Sigmoid colon (tissue), 4 donors: ENCODE measurements around the gene PCNT.

Experiments used
- EP300 ChIP-seq, 4 donors: sonication (generic); formaldehyde crosslinking; IDR thresholded peaks; one replicate each; pipeline ENCODE4 v1.6.1; 2017; ENCODE audit warnings: antibody characterized with exemption in 4 of 4
- POLR2A ChIP-seq, 2 donors: fragments of 450-650 bp; IDR thresholded peaks; one replicate each; pipeline ENCODE4 v1.6.1; 2016; ENCODE audit warnings: antibody characterized with exemption in 2 of 2, mild to moderate bottlenecking in 2 of 2, moderate library complexity in 2 of 2
- TF ChIP-seq, protein P1 (sequence below), 4 experiments: fragments of 450-650 bp in 3 of 4; fragments of 200-600 bp in 1 of 4; IDR thresholded peaks; one replicate each; pipeline ENCODE4 v1.5.1; 2016 to 2019; ENCODE audit warnings: antibody characterized with exemption in 4 of 4, mild to moderate bottlenecking in 3 of 4, moderate library complexity in 2 of 4

GRCh38 chr21:46356005-46356338 is 32.0 kb downstream of the PCNT start:
- TF ChIP-seq, protein P1, sequence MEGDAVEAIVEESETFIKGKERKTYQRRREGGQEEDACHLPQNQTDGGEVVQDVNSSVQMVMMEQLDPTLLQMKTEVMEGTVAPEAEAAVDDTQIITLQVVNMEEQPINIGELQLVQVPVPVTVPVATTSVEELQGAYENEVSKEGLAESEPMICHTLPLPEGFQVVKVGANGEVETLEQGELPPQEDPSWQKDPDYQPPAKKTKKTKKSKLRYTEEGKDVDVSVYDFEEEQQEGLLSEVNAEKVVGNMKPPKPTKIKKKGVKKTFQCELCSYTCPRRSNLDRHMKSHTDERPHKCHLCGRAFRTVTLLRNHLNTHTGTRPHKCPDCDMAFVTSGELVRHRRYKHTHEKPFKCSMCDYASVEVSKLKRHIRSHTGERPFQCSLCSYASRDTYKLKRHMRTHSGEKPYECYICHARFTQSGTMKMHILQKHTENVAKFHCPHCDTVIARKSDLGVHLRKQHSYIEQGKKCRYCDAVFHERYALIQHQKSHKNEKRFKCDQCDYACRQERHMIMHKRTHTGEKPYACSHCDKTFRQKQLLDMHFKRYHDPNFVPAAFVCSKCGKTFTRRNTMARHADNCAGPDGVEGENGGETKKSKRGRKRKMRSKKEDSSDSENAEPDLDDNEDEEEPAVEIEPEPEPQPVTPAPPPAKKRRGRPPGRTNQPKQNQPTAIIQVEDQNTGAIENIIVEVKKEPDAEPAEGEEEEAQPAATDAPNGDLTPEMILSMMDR (IDR thresholded peaks at IDR 0.05) = no peak
- TF ChIP-seq EP300 (IDR thresholded peaks at IDR 0.05) (no peak), POLR2A (IDR thresholded peaks at IDR 0.05) (no peak)
